ENCODE results near the gene RHOF. TPM values are rescaled to one million over a fixed set of nuclear protein-coding genes. Genes with fewer than 3 reads are reported as not detected.

The RHOF gene
- total RNA-seq, 1 experiment from 2014 or later: 116 TPM

GRCh38 chr12:121796855-121797751 lies 3.6 kb upstream of the RHOF start (continued):
- TF ChIP-seq CTCF (IDR thresholded peaks at IDR 0.05 in 2 of 3, conservative IDR thresholded peaks at IDR 0.05 in 1 of 3; ENCODE audit: borderline replicate concordance in 1 of 3, insufficient read depth in 1 of 3, low read depth in 2 of 3, low read length in 2 of 3) (peak in 1 of 3 experiments; percentile 39; a peak in 2 of 6 replicates), POLR2A (IDR thresholded peaks at IDR 0.05; ENCODE audit: borderline replicate concordance, extremely low read depth, insufficient read depth, insufficient read length) (peak; percentile 51)

GRCh38 chr12:121795034-121795968 lies 1.8 kb upstream of the RHOF start:
- DNase-seq (ENCODE audit: low read depth, low spot score) (peak; percentile 76), ATAC-seq (peak; percentile 25)
- CTCF ChIA-PET: interaction anchor here (0.6 to 6.9 kb wide), 33 partner anchors 8 to 345 kb away, joined by 3 to 149 read pairs (median 7); partner anchors contain the start of genes CFAP251, PSMD9, SETD1B and TMEM120B
- RAD21 ChIA-PET (ENCODE audit: low non-redundant PET in 1 of 2, low total read pairs in 2 of 2, uncharacterized antibody in 2 of 2, unreplicated experiment in 2 of 2): interaction anchor here (0.7 to 4.2 kb wide), 9 partner anchors 12 to 98 kb away, joined by 3 to 26 read pairs (median 14); partner anchors contain the start of gene PSMD9 (in 2 of the 2)
- intact Hi-C loops (cut with micrococcal nuclease): loop anchor here (2.0 kb wide), 1 partner anchor 44 kb away; no protein-coding TSS in a partner anchor
- peaks cover 55 to 91% of the 10 kb centered on the region in 2 experiments for H3K4me1 ChIP-seq (ENCODE audit: control insufficient read depth in 1 of 2, insufficient read depth in 2 of 2, low read length in 2 of 2)
- H3K4me2 ChIP-seq (ENCODE audit: low read length): peak overlapping the region; percentile 91
- POLR2A ChIA-PET: interaction anchor here (1.6 to 6.1 kb wide), 7 partner anchors 8 to 92 kb away, joined by 5 to 38 read pairs (median 9); partner anchors contain the start of gene PSMD9
- TF ChIP-seq CTCF (IDR thresholded peaks at IDR 0.05 in 2 of 3, conservative IDR thresholded peaks at IDR 0.05 in 1 of 3; ENCODE audit: borderline replicate concordance in 1 of 3, insufficient read depth in 1 of 3, low read depth in 2 of 3, low read length in 2 of 3): peak in 2 of 3 experiments; percentile 94 to 97; a peak in 4 of 6 replicates
- no peak for TF ChIP-seq EZH2phosphoT487 (IDR thresholded peaks at IDR 0.05; ENCODE audit: borderline replicate concordance)
- no peak for TF ChIP-seq ZBTB33 (IDR thresholded peaks at IDR 0.05; ENCODE audit: extremely low read depth, insufficient replicate concordance, low read length)
- no peaks in the 10 kb centered on the region for H3K9me3 ChIP-seq (ENCODE audit: control insufficient read depth in 1 of 2, insufficient read depth in 1 of 2, low read depth in 1 of 2, low read length in 2 of 2)
- 0 out of 4 replicates have a peak, but pooled peaks cover 0 to 3% of the 10 kb centered on the region in 2 experiments for H3K36me3 ChIP-seq (ENCODE audit: control insufficient read depth in 1 of 2, insufficient read depth in 2 of 2, low read length in 2 of 2)
- no TSS peak for BruUV-seq (replicated peaks)
- peak overlapping the region; percentile 96 for H3K9ac ChIP-seq (ENCODE audit: low read length)
- H3K4me3 ChIP-seq (replicated peaks in 1 of 2; ENCODE audit: low read depth in 1 of 2, low read length in 2 of 2): peak overlapping the region in 1 of 2 experiments; percentile 91; a peak in 3 of 4 replicates
- peaks cover 48% of the 10 kb centered on the region for H3K79me2 ChIP-seq (ENCODE audit: insufficient read depth, low read length)
- H3K9me2 ChIP-seq (ENCODE audit: insufficient read depth): no peaks in the 10 kb centered on the region
- H2AFZ ChIP-seq (ENCODE audit: low read depth, low read length, poor library complexity, severe bottlenecking): no peak overlapping the region
- H4K20me1 ChIP-seq (ENCODE audit: insufficient read depth): no peaks in the 10 kb centered on the region
- no peaks in the 10 kb centered on the region for H3K27me3 ChIP-seq (ENCODE audit: insufficient read depth, low read length)
- peak overlapping the region; percentile 100 for H3K27ac ChIP-seq (ENCODE audit: low read depth, low read length)

All from HCT116 (cell line).